Spleen (tissue), 11 donors: ENCODE data around the gene PHOX2B. TPM values are rescaled to one million over a fixed set of nuclear protein-coding genes. Genes with fewer than 3 reads are reported as not detected.

Experiments
- DNase-seq: peaks from one replicate; pipeline ENCODE4 v3.0.0-alpha.2; 2020
- H3K27ac ChIP-seq, 8 donors: fragments of 200-600 bp; sonication (generic) in 7 of 8; 1 replicate in 4 of 8; 2 replicates in 4 of 8; pipeline versions ENCODE4 v1.5.0 to v1.8.0; 2016 to 2021; ENCODE audit warnings: inconsistent platforms in 4 of 8, mild to moderate bottlenecking in 4 of 8, moderate library complexity in 1 of 8
- H3K27me3 ChIP-seq, 7 donors: fragments of 200-600 bp; sonication (generic) in 6 of 7; replicated peaks in 1 of 7; 1 replicate in 4 of 7; 2 replicates in 3 of 7; pipeline versions ENCODE4 v1.5.0 to v1.8.0; 2016 to 2021; ENCODE audit warnings: inconsistent platforms in 3 of 7, mild to moderate bottlenecking in 1 of 7
- H3K36me3 ChIP-seq, 6 donors: fragments of 200-600 bp; sonication (generic) in 5 of 6; 1 replicate in 4 of 6; 2 replicates in 2 of 6; pipeline versions ENCODE4 v1.5.0 to v1.8.0; 2016 to 2021; ENCODE audit warnings: inconsistent platforms in 2 of 6
- H3K4me1 ChIP-seq, 6 donors: fragments of 200-600 bp; sonication (generic) in 5 of 6; 1 replicate in 3 of 6; 2 replicates in 3 of 6; pipeline versions ENCODE4 v1.5.0 to v1.8.0; 2016 to 2021; ENCODE audit warnings: inconsistent platforms in 3 of 6
- H3K4me3 ChIP-seq, 8 donors: fragments of 200-600 bp; sonication (generic) in 7 of 8; 1 replicate in 4 of 8; 2 replicates in 4 of 8; pipeline versions ENCODE4 v1.5.0 to v1.8.0; 2016 to 2021; ENCODE audit warnings: inconsistent platforms in 4 of 8, mild to moderate bottlenecking in 4 of 8, moderate library complexity in 2 of 8
- H3K9me3 ChIP-seq, 8 donors: fragments of 200-600 bp; sonication (generic) in 7 of 8; 1 replicate in 4 of 8; 2 replicates in 4 of 8; pipeline versions ENCODE4 v1.5.0 to v1.8.0; 2016 to 2021; ENCODE audit warnings: inconsistent platforms in 4 of 8
- POLR2A ChIP-seq, 3 donors: fragments of 450-650 bp; IDR thresholded peaks; one replicate each; pipeline ENCODE4 v1.5.1; 2017; ENCODE audit warnings: antibody characterized with exemption in 3 of 3, mild to moderate bottlenecking in 1 of 3
- POLR2AphosphoS5 ChIP-seq, 3 donors: sonication (generic); formaldehyde crosslinking; IDR thresholded peaks; one replicate each; pipeline ENCODE4 v1.5.1; 2017; ENCODE audit warnings: antibody characterized with exemption in 3 of 3
- WGBS, 5 donors: extraction: QIAGEN DNeasy Blood & Tissue Kit in 3 of 5; methylation state at CpG; one replicate each; pipeline versions ENCODE4 v1.1.5 to v1.1.7; 2013 to 2018; 5-methylcytosine and 5-hydroxymethylcytosine counted together
- intact Hi-C: fragments of 100-400 bp; cut with DNase I; formaldehyde crosslinking; loops from one replicate; pipeline ENCODE4 v1.15.0; 2023; ENCODE audit warnings: low total_unique reads
- polyA plus RNA-seq, 3 donors: library from polyadenylated mRNA; stranded (reverse); fragments of 200-250 nt; gene quantifications; one replicate each; pipeline ENCODE4 v1.2.1, GENCODE V29; 2013
- total RNA-seq, 7 donors: library from RNA; depleted of rRNA in 3 of 7; stranded (reverse); fragments of >200 nt in 3 of 7; fragmentation: NEBNext Ultra II Directional in 4 of 7; extraction: Animal tissue kit (Norgen Biotek cat#: 25700) in 4 of 7; gene quantifications; one replicate each; pipeline versions ENCODE4 v1.1.0 to v1.2.1, GENCODE V29; 2016 to 2021
- TF ChIP-seq, protein P1 (sequence below), 11 experiments: fragments of 200-600 bp in 7 of 11; fragments of 450-650 bp in 4 of 11; sonication (generic) in 4 of 11; IDR thresholded peaks in 8 of 11; conservative IDR thresholded peaks in 3 of 11; 1 replicate in 7 of 11; 2 replicates in 4 of 11; pipeline versions ENCODE4 v1.4.0 to v1.8.0; 2016 to 2021; ENCODE audit warnings: antibody characterized with exemption in 11 of 11, inconsistent platforms in 4 of 11, mild to moderate bottlenecking in 1 of 11
- donor health status: healthy with polysubstance abuse.
- donor health status: DM: no; HTN: no; CAD: no; lungs with moderate emphysema.
- donor health status: DM: no; HTN: no; CAD: no.
- donor health status: Bipolar disorder and iron deficiency.
- donor health status: healthy.
- donor health status: DM: no; HTN: no; CAD: no.
- donor health status: DM: yes; HTN: yes; CAD: no.

PHOX2B gene
- total and polyA plus RNA-seq, 10 donors, result 0.03 TPM; not detected in 9

- no peaks in the 10 kb centered on the region for H3K36me3 ChIP-seq
- peaks cover 0 to 30% (median 18%) of the 10 kb centered on the region in 8 donors for H3K9me3 ChIP-seq
- no peaks in the 10 kb centered on the region for H3K4me1 ChIP-seq
- no peak for DNase-seq
- no peak overlapping the region for H3K27ac ChIP-seq
- WGBS, 5 donors, result 0 to 8% (median 6%) methylated on average over 1 of the region's 1 CpG
- intact Hi-C loops, result no loop called here
- TF ChIP-seq POLR2A (IDR thresholded peaks at IDR 0.05) (no peak), POLR2AphosphoS5 (IDR thresholded peaks at IDR 0.05) (no peak)
- TF ChIP-seq, protein P1, sequence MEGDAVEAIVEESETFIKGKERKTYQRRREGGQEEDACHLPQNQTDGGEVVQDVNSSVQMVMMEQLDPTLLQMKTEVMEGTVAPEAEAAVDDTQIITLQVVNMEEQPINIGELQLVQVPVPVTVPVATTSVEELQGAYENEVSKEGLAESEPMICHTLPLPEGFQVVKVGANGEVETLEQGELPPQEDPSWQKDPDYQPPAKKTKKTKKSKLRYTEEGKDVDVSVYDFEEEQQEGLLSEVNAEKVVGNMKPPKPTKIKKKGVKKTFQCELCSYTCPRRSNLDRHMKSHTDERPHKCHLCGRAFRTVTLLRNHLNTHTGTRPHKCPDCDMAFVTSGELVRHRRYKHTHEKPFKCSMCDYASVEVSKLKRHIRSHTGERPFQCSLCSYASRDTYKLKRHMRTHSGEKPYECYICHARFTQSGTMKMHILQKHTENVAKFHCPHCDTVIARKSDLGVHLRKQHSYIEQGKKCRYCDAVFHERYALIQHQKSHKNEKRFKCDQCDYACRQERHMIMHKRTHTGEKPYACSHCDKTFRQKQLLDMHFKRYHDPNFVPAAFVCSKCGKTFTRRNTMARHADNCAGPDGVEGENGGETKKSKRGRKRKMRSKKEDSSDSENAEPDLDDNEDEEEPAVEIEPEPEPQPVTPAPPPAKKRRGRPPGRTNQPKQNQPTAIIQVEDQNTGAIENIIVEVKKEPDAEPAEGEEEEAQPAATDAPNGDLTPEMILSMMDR (IDR thresholded peaks at IDR 0.05 in 8 of 11, conservative IDR thresholded peaks at IDR 0.05 in 3 of 11), result no peak
- H3K27me3 ChIP-seq, result peaks cover 0 to 21% (median 0%) of the 10 kb centered on the region in 7 donors
- H3K4me3 ChIP-seq, result no peak overlapping the region
These were observed 23.3 kb downstream of the PHOX2B start for GRCh38 chr4:41725254-41725653.

GRCh38 chr4:41723286-41723685 is 25.2 kb downstream of the PHOX2B start:
- intact Hi-C loops, result no loop called here
- 78 to 82% (median 80%) methylated on average over 3 of the region's 3 CpGs for WGBS, 5 donors

DNA sequence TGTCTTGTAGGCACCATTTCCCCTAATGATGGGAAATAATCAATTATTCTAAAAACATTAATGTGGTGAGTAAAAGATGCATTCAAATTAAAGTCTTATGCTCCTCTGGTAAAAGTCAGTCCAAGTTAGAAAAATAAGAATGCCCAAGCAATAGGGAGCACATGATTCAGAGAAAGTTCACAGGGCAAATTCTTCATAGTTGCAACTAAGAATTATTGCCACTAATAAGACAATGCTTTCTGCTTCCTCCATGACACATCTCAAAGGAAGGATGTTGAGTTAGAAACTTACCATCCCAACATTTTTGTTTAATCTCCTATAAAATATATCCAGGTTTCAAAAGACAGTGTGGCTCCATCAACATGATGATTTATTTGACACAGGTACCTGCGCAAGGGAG is 26.3 kb downstream of the PHOX2B start:
- DNase-seq, result no peak
- H3K4me1 ChIP-seq, result no peaks in the 10 kb centered on the region
- TF ChIP-seq POLR2A (IDR thresholded peaks at IDR 0.05) (no peak), POLR2AphosphoS5 (IDR thresholded peaks at IDR 0.05) (no peak)
- TF ChIP-seq, protein P1 (IDR thresholded peaks at IDR 0.05 in 8 of 11, conservative IDR thresholded peaks at IDR 0.05 in 3 of 11), result no peak
- no peak overlapping the region for H3K27ac ChIP-seq
- peaks cover 0 to 29% (median 18%) of the 10 kb centered on the region in 8 donors for H3K9me3 ChIP-seq
- WGBS, 5 donors, result 89 to 100% (median 95%) methylated on average over 1 of the region's 1 CpG
- intact Hi-C loops, result no loop called here
- H3K27me3 ChIP-seq, result peaks cover 0 to 21% (median 0%) of the 10 kb centered on the region in 7 donors
- no peaks in the 10 kb centered on the region for H3K36me3 ChIP-seq
- no peak overlapping the region for H3K4me3 ChIP-seq

More at GRCh38 chr4:41723286-41723685, 25.2 kb downstream of the PHOX2B start:
- Histone ChIP-seq H3K27ac (no peak overlapping the region), H3K27me3 (peaks cover 0 to 14% (median 0%) of the 10 kb centered on the region in 7 donors), H3K4me1 (no peaks in the 10 kb centered on the region), H3K36me3 (no peaks in the 10 kb centered on the region), H3K4me3 (no peak overlapping the region), H3K9me3 (peaks cover 0 to 30% (median 18%) of the 10 kb centered on the region in 8 donors)
- DNase-seq, result no peak
- TF ChIP-seq POLR2AphosphoS5 (IDR thresholded peaks at IDR 0.05) (no peak), POLR2A (IDR thresholded peaks at IDR 0.05) (no peak)
- TF ChIP-seq, protein P1 (IDR thresholded peaks at IDR 0.05 in 8 of 11, conservative IDR thresholded peaks at IDR 0.05 in 3 of 11), result no peak

GRCh38 chr4:41719417-41719816 is 29.1 kb downstream of the PHOX2B start:
- WGBS, 5 donors, result 68 to 92% (median 79%) methylated on average over 2 of the region's 2 CpGs
- peaks cover 0 to 4% (median 0%) of the 10 kb centered on the region in 8 donors for H3K9me3 ChIP-seq
- H3K27ac ChIP-seq, result no peak overlapping the region
- H3K4me3 ChIP-seq, result no peak overlapping the region
- no peaks in the 10 kb centered on the region for H3K36me3 ChIP-seq
- H3K27me3 ChIP-seq, result peaks cover 0 to 29% (median 0%) of the 10 kb centered on the region in 7 donors
- no peak for TF ChIP-seq POLR2A (IDR thresholded peaks at IDR 0.05)
- TF ChIP-seq, protein P1 (IDR thresholded peaks at IDR 0.05 in 8 of 11, conservative IDR thresholded peaks at IDR 0.05 in 3 of 11), result no peak
- TF ChIP-seq POLR2AphosphoS5 (IDR thresholded peaks at IDR 0.05), result no peak
- H3K4me1 ChIP-seq, result no peaks in the 10 kb centered on the region
- intact Hi-C loops, result no loop called here
- DNase-seq, result no peak
